ENCODE data around the gene TP53INP2.

The TP53INP2 gene

DNA sequence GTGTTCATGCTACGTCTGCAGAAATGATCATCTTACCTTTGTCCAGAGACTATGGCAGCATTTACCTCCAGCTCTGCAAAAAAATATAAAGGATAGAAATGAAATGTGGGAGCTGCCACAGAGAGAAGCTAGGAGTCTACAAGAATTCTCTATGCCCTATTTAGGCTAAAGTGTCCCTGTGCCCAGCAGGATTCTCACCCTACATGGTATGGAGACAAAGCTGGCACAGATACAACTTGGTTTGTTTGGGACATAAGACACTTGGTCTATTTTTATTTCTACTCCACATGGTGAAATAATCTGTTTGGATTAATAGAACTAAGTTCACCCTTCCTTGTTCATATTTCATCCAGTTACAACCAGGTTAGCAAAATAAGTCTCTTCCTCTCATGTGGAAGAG is 28.4 kb downstream of the TP53INP2 start:
- no peak for DNase-seq

DNA sequence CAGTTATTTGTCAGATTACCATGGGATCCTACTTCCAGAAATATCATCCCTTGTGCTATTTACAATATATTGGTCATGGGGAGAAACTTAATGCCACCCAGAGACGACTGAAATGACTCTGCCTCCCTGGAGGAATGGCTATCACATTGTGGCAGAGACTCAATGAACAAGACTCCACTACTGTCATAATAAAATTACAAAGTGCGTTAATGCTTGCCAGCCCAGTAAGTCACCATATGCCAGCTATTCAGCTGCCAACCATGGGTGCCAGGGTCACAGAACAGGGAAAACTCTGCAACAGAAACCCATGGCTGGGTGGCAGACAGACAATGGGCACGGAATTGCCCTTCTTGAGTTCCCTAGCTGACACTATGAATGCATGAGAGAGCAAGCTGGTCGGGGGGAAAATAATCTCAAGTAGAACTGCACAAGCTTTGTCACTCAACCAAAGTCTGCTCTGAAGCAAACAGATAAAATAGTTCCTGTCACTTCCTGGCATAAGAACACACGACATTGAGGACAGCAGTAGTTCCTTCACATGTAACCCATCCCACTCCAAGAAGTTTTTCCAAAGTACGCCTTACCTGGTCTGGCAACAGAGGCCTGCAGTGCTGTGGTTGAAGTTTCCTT is 32.1 kb downstream of the TP53INP2 start:
- DNase-seq: no peak

DNA sequence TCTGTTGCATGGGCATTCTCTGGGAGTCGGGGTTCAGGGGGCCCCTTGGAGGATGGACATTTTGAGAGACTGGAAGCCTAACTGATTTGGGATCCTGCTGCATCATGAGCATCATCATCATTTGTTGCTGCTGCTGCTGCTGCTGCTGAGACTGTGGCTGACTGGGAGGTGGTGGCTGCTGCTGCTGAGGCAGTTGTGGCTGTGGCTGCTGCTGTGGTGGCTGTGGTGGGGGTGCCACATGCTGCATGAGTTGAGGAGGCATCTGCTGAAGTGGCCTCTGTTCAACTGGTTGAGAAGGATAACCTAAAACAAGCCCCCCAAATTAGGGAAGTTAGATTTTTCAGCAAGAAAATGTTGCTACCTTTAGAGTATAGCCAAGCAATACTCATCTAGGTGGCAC is 38.9 kb downstream of the TP53INP2 start:
- DNase-seq: no peak

DNA sequence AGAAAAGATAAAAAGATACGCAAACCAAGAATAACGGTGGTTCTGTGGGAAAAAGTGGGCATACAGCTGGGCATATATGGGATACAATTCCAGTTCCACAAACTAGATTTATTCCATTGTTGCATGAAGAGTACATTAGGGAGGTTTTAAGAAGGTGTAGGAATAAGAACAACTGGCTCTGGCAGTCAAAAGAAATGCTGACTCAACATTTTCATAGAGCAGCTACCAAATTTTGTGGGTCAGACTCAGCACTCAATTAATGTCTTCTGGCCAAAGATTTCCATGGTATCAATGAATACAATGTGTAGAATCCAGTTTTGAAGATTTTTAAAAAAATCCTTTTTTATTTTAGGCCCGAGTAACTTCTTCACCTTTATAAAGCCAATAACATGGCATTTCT is 40.2 kb downstream of the TP53INP2 start:
- DNase-seq: no peak

- no peak for DNase-seq
Measured at GRCh38 chr20:34744847-34745246, 40.7 kb downstream of the TP53INP2 start.

DNA sequence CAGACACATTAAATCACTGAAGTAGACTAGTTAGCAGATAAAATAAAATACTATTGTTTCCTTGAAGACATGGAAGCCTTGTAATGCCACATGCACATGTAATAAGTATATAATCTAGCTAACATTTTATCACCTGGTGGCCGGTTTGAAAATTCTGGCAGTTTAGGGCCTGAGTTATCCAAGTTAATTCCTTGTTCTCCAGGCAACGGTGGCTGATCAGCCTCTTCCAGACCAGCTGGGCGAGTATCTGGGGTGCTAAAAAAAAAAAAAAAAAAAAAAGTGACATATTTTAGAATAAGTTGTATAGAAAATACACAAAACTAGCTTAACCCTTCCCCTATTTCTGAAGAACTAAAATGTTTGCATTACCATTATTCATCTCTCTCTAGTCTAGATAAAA is 42.5 kb downstream of the TP53INP2 start:
- DNase-seq: no peak

DNA sequence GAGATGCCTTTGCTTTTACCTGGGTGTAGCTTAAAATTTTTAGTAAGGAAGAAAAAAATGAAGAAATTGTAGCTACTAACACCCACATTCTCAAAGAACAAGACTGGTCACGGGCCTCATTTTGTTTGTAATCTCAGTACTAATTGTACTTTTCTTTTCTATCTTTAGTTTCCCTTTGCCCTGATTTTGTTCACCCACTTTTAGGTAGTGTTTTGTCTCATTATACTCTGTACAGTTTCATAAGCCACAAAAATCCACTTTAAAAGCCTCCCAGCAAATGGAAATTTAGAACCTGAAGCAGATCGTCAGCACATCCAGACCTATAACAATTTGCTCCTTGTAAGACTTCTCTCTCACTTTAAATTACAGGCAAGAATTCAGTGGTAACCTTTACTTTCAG is 43.3 kb downstream of the TP53INP2 start:
- DNase-seq: no peak

DNA sequence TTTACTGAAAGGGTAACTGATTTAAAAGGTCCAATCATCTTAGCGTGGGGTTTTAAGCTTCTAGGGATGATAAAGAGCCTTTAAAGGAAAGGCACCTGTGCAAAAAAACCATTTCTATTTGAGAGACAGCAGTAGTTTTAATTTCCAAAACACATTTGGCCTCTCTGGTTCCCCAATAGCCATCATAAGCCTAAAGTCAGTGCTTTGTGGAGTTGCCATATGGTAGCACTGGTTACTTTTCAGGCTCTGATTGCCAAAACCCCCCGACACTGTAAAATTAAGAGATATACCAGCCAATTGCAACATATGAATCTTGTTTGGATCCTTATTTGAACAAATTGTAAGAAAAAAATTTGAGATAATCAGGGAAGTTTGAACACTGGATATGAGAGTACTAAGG is 44.6 kb downstream of the TP53INP2 start:
- DNase-seq: no peak

- DNase-seq: no peak
Measured at GRCh38 chr20:34750484-34750883, 46.3 kb downstream of the TP53INP2 start.

- no peak for DNase-seq
Measured at GRCh38 chr20:34751453-34751852, 47.3 kb downstream of the TP53INP2 start.

- no peak for DNase-seq
Measured at GRCh38 chr20:34753706-34754461, 49.7 kb downstream of the TP53INP2 start.

- DNase-seq: no peak
Measured at GRCh38 chr20:34754611-34755010, 50.5 kb downstream of the TP53INP2 start.

GRCh38 chr20:34755367-34755766 is 51.2 kb downstream of the TP53INP2 start:
- no peak for DNase-seq

GRCh38 chr20:34762031-34762555 is 57.9 kb downstream of the TP53INP2 start:
- DNase-seq: no peak

All from GDM1 (cell line).